ENCODE results near the gene OVCH1. TPM values are rescaled to one million over a fixed set of nuclear protein-coding genes. Genes with fewer than 3 reads are reported as not detected.

Gene OVCH1
- total and polyA plus RNA-seq, 3 donors from 2014 or later: 0.43 to 3.0 (median 1.2) TPM

GRCh38 chr12:29533815-29534489 is 36.5 kb upstream of the OVCH1 start:
- Histone ChIP-seq H3K36me3 (ENCODE audit: low read depth, missing control alignments) (no peaks in the 10 kb centered on the region), H3K27ac (no peak overlapping the region), H3K4me3 (no peak overlapping the region), H3K27me3 (no peaks in the 10 kb centered on the region), H3K4me1 (no peaks in the 10 kb centered on the region), H3K9me3 (no peaks in the 10 kb centered on the region)
- no peak for TF ChIP-seq CTCF (IDR thresholded peaks at IDR 0.05)
- no peak for TF ChIP-seq POLR2A (IDR thresholded peaks at IDR 0.05)
- WGBS, 2 donors: 58 to 62% methylated on average over 4 of the region's 4 CpGs
- no peak for DNase-seq
- intact Hi-C loops (cut with DNase I; ENCODE audit: low total_unique reads): no loop called here

GRCh38 chr12:29531471-29531870 is 34.0 kb upstream of the OVCH1 start:
- 54 to 68% methylated on average over 1 of the region's 1 CpG for WGBS, 2 donors
- DNase-seq: no peak
- Histone ChIP-seq H3K27me3 (no peaks in the 10 kb centered on the region), H3K9me3 (no peaks in the 10 kb centered on the region), H3K4me3 (no peak overlapping the region), H3K36me3 (ENCODE audit: low read depth, missing control alignments) (no peaks in the 10 kb centered on the region), H3K4me1 (no peaks in the 10 kb centered on the region), H3K27ac (no peak overlapping the region)
- intact Hi-C loops (cut with DNase I; ENCODE audit: low total_unique reads): no loop called here
- TF ChIP-seq CTCF (IDR thresholded peaks at IDR 0.05): no peak
- TF ChIP-seq POLR2A (IDR thresholded peaks at IDR 0.05): no peak

DNA sequence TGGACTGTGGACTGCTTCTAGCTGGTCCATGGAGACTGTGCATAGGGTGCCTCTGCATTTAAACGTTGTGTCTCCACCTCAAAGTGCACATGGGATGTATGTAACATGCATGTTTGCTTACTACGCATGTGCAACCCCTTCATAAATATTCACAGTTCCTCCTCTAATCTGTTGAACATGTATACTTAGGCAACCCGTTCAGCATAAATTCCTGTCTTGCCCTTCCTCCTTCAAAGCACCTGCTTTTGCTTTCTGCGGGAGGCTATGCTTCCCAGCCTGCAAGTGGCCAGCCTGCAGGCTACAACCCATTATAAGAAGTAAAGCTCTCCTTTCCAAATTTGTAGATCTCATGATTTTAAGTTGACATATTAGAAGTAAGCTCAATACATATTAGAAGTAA is 33.0 kb upstream of the OVCH1 start:
- TF ChIP-seq POLR2A (IDR thresholded peaks at IDR 0.05) (no peak), CTCF (IDR thresholded peaks at IDR 0.05) (no peak)
- intact Hi-C loops (cut with DNase I; ENCODE audit: low total_unique reads): no loop called here
- Histone ChIP-seq H3K27ac (no peak overlapping the region), H3K4me1 (no peaks in the 10 kb centered on the region), H3K4me3 (no peak overlapping the region), H3K27me3 (no peaks in the 10 kb centered on the region), H3K9me3 (no peaks in the 10 kb centered on the region), H3K36me3 (ENCODE audit: low read depth, missing control alignments) (no peaks in the 10 kb centered on the region)
- DNase-seq: no peak
- WGBS, 2 donors: 85 to 92% methylated on average over 4 of the region's 4 CpGs

GRCh38 chr12:29528161-29528560 is 30.7 kb upstream of the OVCH1 start:
- H3K27ac ChIP-seq: no peak overlapping the region
- no peaks in the 10 kb centered on the region for H3K4me1 ChIP-seq
- DNase-seq: no peak
- no peaks in the 10 kb centered on the region for H3K9me3 ChIP-seq
- H3K27me3 ChIP-seq: no peaks in the 10 kb centered on the region
- no peak for TF ChIP-seq POLR2A (IDR thresholded peaks at IDR 0.05)
- no peak for TF ChIP-seq CTCF (IDR thresholded peaks at IDR 0.05)
- no peaks in the 10 kb centered on the region for H3K36me3 ChIP-seq (ENCODE audit: low read depth, missing control alignments)
- WGBS, 2 donors: 80 to 83% methylated on average over 4 of the region's 4 CpGs
- intact Hi-C loops (cut with DNase I; ENCODE audit: low total_unique reads): no loop called here
- H3K4me3 ChIP-seq: no peak overlapping the region

DNA sequence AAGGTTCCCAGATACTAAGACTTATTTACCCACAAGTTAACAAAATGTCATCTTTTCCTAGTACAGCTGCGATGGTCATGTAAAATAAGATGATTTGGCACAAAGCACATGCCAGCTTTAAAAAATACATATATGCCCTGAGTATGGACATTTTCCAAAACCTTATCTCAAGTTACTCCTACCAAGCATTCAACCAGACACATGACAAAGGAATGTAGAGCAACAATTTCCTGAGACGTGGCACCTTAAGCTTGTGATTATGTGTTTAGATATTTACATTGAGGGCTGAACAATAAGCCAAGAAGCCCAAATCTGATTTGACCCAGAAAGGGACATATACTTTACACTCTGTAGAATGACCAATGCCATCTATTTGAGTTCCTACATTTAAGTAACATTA is 24.5 kb upstream of the OVCH1 start:
- H3K36me3 ChIP-seq (ENCODE audit: low read depth, missing control alignments): no peaks in the 10 kb centered on the region
- 81 to 83% methylated on average over 2 of the region's 2 CpGs for WGBS, 2 donors
- intact Hi-C loops (cut with DNase I; ENCODE audit: low total_unique reads): no loop called here
- H3K4me3 ChIP-seq: no peak overlapping the region
- H3K27me3 ChIP-seq: no peaks in the 10 kb centered on the region
- H3K27ac ChIP-seq: no peak overlapping the region
- no peaks in the 10 kb centered on the region for H3K9me3 ChIP-seq
- no peak for DNase-seq
- TF ChIP-seq POLR2A (IDR thresholded peaks at IDR 0.05): no peak
- no peak for TF ChIP-seq CTCF (IDR thresholded peaks at IDR 0.05)
- H3K4me1 ChIP-seq: no peaks in the 10 kb centered on the region

Measured in testis (tissue), 3 donors.